CD4-positive, alpha-beta T cell treated with Interferon gamma for 1 hour (primary cell): ENCODE data around the gene ATP5ME.
"Not testable (repeated sequence)": the region's sequence is repeated elsewhere in the genome, so short reads cannot be mapped to it uniquely, and the experiment has no call there.

ENCODE experiments used
- DNase-seq: peaks from one replicate; pipeline ENCODE4 v3.0.0-alpha.2; 2020

ATP5ME gene

DNA sequence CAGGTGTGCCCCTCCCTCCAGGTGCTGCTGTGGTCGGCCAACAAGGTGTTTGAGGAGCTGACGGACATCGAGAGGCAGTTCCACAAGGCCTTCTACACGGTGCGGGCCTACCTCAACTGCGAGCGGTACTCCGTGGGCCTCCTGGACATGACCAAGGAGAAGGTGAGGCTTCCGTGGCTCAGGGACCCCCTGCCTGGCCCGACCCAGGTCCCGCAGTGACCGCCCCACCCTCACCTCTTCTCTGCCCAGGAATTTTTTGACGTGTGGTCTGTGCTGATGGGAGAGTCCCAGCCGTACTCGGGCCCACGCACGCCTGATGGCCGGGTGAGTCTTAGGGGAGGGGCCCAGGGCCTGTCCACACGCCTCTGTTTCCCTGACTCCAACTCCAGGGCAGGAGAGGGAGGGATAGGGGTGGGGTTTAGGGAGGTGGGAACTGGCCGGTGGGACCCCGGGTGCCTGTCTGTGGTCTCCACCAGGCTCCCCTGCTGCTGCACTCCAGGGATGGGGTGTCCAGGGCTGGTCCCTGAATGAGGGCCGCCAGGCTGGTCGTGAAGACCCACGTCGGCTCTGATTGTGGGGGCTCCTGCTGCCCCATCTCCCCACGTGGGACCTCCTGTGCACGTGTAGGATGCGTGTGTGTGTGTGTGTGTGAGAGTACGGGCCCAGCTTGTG lies 20.1 kb downstream of the ATP5ME start:
- no peak for DNase-seq

DNA sequence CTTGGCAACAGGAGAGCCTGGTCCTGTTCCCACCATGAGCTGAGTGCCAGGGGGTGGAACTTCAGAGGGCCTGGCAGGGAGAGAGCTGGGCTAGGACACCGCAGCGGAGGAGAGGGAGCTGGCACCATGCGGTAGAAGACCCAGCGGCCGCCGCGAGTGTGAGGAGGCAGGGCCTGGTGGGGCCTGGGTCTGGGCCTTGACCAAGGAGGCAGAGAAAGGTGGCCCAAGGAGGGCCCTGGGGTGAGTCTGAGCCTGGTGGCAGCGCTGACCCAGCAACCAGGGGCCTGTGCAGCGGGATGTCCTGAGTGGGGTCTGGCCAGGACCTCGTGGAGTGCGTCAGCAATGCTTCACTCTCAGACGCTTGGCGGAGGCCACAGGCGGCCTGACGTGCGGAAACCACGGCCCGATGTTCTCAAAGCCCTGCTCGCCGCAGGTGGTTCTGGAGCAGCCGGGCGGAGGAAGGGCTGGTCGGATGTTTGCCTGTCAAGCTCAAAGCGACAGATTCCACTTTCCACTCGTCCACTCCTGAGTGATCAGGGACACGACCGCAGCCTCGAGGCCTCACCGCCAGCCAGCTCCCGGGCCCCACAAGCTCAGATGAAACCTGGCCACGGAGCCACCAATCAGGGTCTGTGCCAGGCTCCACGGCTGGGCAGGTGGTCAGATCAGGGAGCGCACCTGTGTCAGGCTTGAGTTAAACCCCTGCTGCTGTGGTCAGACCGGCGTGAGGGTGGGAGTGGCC lies 20.8 kb downstream of the ATP5ME start:
- DNase-seq: no peak

DNA sequence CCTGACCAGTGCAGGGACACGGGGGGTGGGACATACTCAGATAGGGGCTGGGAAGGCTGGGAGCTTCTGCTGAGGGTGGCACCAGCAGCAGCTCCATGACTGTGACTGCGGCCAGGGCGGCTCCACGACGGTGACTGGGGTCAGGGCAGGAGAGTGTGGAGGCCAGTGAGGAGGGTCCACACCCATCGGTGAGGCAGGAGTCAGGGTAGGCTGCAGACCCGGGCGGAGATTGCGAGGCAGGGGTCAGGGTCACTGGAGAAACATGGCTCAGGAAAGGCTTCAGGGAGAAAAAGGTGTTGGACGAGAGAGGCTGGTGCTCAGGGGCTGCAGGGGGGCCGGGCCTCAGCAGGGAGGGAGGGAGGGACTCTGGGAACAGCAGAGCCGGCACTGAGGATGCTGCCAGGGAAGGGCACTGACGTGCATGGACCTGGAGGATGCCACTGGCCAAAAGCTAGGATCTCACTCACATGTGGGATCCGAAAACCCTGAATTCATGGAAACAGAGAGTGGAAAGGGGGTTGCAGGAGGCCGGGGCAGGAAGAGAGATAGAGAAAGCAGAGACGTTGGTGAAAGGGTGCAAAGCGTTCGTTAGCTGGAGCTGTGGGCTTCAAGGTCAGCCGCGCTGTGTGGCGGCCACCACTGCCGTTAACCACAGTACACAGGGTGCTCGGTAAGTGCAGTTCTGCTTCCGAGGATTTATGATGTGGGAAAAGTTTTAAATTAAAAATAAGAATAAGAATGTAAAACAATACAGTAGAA lies 22.0 kb downstream of the ATP5ME start:
- no peak for DNase-seq

DNA sequence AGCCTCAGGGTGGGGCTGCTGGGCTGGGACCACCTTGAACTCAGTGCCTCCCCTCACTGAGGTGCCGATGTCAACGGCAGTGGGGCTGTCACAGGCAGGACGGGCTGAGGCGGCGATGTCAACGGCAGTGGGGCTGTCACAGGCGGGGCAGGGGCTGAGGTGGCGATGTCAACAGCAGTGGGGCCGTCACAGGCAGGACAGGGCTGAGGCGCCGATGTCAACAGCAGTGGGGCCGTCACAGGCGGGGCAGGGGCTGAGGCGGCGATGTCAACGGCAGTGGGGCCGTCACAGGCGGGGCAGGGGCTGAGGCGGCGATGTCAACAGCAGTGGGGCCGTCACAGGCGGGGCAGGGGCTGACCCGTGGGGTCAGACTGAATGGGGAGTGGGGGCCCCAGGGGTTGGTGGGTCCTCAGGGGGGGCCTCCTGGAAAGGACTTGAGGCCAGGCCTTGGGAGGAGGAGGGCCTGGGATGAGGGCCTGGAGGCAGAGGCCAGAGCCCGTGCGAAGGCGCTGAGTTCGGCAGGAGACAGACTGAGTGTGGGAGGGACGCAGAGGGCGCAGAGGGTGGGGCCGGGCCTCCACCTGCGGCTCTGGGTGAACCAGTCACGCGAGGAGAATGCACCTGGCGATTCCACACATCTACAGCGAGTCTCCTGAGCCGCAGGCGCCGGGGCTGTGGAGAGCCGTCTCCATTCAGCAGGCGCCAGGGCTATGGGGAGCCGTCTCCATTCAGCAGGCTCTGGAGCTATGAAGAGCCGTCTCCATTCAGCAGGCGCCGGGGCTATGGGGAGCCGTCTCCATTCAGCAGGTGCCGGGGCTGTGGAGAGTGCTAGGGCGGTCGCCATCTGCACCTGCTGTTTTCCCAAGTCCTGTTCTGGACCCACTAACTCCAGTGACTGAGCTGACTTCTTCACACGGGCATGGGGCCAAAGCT lies 22.9 kb downstream of the ATP5ME start:
- no peak for DNase-seq

GRCh38 chr4:650461-650860 lies 23.6 kb downstream of the ATP5ME start:
- DNase-seq: no peak

DNA sequence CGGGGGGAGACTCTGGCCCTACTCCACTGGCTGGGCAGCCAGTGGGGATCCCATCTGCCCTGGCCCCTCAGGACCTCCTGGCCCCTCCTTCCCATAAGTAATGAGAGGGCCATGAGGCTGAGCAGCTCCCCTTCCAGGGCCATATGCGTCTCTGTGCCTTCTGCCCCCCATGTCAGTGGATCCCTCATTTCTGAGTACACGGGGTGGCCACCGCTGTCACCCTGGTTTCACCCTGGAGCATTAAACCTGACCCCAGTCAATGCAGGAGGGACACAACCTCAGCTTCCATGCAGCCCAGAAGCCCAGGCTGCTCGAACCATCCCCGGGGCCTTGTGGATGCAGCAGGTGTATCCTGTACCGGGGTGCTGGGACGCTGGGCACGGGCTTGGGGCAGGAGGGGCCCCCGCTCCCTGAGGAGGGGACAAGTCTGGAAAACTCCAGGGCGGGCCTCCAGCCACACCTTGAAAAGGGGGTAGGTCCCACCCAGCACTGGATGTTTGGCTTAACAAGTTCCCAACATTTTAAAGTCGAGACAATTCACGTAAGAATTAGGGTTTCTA lies 24.2 kb downstream of the ATP5ME start:
- no peak for DNase-seq

- DNase-seq: no peak
Measured at GRCh38 chr4:649293-649625, 24.8 kb downstream of the ATP5ME start.

DNA sequence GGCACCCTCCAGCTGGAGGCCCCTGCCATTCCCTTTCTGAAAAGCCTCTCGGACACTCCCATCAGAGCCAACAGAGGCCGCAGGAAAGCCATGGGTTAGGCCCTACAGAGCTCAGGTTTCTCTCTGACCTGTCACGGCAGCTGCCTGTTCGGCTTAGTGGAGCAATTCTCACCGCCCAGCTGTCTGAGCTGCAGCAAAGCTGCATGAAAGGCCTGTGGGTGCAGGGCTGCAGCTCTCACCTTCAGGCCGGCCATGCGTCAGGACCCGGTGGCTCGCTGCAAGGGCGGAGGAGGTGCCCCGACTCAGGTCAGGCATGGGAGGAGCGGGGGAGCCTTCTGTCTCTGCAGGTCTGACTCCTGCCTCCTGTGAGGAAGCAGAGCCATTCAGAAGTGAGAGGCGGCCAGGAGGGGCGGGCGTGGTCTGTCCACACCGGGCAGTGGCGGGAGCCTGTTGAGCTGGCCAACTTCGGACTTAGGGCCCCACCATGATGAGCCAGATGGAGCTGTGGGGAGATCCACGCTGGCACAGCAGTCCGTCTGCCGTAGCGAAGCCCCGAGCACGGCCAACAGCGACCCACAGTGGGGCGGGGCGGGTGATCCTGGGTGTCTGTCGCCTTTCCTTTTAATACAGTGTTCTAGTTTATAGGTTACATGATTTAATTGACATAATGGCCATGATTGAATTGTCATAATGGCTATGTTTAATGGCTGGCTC lies 25.3 kb downstream of the ATP5ME start:
- DNase-seq: no peak

DNA sequence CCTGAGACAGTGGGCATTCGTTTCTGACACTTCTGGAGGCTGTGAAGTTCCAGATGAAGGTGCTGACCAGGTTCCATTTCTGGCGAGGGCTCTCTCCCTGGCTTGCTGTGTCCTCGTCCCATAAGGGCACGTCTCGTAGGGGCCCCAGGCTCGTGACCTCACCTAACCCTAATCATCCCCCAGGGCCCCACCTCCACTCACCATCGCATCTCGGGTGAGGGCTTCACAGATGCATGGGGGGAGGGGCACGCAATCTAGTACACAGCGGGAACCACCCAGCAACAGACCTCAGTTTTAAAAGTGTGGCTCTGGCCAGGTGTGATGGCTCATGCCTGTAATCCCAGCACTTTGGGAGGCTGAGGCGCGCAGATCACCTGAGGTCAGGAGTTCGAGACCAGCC lies 26.6 kb downstream of the ATP5ME start:
- DNase-seq: no peak

DNA sequence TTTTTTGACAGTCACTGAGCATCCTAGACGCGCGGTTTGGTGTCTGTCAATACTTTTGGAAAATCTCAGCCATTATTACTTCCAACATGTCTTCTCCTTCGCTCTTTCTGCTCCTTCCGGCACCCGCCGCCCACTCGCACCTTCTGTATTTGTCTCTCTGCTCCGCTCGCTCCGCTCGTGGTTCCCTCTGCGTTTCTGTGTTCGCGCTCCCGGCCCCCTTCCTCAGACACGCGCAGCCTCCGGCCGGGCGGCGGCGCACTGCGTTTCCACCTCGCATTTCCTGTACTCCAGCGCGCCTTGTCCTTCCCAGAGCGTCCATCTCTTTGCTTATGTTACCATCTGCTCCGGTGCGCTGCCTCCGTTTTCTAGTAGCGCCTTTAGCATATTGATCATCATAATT lies 27.6 kb downstream of the ATP5ME start:
- DNase-seq: no peak

DNA sequence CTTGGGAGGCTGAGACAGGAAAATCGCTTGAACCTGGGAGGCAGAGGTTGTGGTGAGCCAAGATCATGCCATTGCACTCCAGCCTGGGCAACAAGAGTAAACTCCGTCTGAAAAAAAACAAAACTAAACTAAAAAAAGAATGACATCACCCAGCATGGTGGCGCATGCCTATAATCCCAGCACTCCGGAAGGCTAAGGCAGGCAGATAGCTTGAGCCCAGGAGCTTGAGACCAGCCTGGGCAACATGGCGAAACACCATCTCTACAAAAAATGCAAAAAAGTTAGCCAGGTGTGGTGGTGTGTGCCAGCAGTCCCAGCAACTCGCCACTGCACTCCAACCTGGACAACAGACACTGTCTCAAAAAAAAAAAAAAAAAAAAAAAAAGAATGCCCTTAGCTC lies 31.7 kb downstream of the ATP5ME start:
- DNase-seq: not testable (repeated sequence)

DNA sequence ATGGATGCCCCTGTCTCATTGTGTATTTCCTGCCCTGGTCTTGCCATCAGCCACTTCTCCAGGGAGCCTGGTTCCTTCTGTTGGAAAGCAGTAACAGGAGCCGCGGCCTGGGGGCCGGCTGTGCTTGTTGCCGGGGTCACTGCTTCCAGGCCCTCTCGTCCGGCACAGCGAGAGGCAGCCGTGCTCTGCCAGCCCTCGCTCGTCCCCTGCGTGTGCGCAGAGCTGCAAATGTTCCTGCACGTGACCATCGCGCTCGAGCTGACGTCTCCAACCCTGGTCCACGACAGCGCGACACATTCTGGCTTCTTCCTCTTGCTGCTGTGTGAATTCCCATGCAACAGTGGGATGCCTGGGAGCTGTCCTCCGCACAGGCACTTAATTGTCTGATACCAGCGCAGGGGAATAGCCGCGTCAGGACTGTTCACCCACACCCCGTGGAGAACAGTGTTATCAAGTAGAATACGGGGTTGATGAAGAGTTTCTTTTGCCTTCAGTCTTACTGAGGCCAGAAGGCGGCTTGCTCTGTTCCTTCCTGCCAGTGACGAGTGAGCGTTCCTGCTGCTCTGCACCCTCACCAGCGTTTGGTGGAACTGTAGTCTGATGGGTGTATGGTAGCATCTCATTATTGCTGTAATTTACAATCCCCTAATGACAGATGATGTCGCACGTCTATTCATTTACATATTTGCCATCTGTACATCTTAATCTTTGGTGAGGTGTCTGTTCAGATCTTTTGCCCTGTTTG lies 36.4 kb downstream of the ATP5ME start:
- DNase-seq: no peak

DNA sequence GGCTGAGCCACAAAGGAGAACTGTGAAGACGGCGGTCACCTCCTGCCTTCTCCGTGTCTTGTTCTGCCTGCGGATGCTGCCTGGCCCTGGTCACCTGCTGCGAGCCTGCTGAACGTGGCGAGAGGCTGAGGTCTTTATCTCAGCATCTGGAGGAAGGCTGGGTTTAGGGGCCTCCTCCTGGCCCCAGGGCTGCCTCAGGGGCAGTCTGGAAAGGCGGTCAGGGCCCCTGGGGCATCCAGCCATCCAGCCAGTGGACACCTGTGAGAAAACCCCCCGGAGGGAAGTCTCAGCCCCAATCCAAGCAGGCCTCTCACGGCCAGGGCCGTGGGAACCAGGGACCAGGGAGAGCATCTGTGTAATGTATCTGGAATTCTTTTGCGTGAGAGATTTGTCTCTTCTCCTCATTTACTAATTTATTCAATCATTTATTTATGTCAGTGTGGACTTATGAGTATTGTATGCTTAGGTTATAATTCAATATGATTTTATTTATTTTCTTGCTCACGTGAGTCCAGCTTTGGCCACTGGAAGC lies 37.4 kb downstream of the ATP5ME start:
- DNase-seq: no peak

GRCh38 chr4:635851-636627 lies 38.0 kb downstream of the ATP5ME start:
- no peak for DNase-seq

DNA sequence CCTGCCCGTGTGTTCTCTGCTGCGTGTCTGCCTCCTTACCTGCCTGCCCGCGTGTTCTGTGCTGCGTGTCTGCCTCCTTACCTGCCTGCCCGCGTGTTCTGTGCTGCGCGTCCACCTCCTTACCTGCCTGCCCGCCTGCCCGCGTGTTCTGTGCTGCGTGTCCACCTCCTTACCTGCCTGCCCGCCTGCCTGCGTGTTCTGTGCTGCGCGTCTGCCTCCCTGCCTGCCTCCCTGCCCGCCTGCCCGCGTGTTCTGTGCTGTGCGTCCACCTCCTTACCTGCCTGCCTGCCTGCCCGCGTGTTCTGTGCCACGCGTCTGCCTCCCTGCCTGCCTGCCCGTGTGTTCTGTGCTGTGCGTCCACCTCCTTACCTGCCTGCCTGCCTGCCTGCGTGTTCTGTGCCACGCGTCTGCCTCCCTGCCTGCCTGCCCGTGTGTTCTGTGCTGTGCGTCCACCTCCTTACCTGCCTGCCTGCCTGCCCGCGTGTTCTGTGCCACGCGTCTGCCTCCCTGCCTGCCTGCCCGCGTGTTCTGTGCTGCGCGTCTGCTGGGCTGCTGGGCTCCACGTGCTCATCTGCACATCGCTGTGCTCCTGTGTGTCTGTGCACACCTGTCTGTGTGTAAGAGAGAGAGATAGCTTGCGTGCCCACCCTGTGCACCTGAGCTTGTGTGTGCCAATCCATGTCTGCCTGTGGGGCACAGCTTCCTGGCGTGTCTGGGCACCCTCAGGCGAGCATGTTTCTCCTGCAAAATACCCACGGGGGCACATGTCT lies 38.8 kb downstream of the ATP5ME start:
- not testable (repeated sequence) for DNase-seq

GRCh38 chr4:634599-634985 lies 39.5 kb downstream of the ATP5ME start:
- DNase-seq: no peak

DNA sequence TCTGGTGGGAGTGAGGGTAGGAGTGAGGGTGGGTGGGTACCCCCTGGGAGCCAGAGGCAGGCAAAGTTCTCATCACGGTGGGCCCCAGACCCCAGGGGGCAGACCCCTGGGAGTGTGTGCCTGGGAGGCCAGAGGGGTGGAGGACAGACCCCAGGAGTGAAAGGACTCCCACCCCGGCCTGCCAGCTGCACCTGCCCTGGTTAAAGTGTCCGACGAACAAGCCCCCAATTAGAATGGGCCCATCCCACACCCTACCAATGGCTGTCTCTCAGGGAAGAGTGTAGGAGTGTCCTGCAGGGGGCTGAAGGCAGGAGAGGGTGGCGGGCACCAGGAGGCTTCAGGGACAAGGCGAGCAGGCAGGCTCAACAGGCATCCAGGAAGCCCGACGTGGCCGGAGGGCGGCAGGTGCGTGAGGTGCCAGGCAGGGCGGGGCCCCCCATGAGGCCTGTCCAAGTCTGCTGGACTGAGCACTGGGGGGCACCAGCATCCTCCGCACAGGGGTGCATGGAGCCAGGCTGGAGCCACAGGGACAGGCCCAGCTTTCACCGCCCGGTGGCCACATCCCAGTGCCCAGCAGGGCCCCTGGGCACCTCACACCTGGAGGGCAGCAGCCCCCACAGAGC lies 40.0 kb downstream of the ATP5ME start:
- no peak for DNase-seq

DNA sequence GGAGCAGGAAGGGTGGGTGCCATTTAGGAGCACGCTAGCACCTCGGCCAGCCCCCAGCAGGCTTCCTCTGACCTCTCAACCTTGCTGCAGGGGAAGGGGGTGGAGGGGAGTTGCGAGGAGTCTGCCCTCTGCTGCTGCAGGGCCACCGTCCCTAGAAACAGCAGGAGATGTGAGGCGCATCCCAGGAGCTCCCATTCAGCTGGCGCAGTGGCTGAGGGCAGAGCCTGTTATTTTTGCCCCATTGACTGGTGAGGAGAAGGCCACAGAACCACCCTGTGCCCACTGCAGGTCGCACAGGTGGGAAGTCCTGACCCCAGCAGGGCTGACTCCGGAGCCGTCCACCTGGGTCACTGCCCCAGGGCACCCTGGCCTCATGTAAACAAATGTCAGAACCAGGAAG lies 40.7 kb downstream of the ATP5ME start:
- no peak for DNase-seq

DNA sequence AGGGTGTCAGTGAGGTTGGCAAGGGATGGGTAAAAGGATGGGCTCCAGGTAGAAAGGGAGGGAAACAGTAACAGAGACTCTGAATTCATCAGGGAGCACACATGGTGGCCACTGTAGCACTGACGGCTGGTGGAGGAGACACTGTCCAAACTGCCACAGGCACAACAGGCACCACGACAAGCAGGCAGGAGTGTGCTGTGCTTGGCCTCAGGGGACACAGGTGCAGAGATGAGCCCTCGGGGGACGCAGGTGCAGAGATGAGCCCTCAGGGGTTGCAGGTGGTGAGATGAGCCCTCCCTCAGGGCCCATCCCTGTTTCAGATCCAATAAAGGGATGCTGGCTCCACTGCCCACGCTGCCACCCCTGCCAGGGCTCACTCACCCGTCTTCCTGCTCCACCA lies 41.1 kb downstream of the ATP5ME start:
- DNase-seq: no peak
